BE2C (cell line): Measurements from ENCODE around the gene SOAT1.

Experiments used
- DNase-seq: peaks from one replicate; pipeline ENCODE4 v3.0.0-alpha.2; 2020
- H3K27me3 ChIP-seq: fragments of 250-450 bp; sonication (Bioruptor Pico); 2 replicates; pipeline ENCODE4 v1.5.1; 2020; ENCODE audit warnings: mild to moderate bottlenecking
- H3K36me3 ChIP-seq: fragments of 250-450 bp; sonication (Bioruptor Pico); 2 replicates; pipeline ENCODE4 v1.5.1; 2020; ENCODE audit warnings: mild to moderate bottlenecking
- H3K4me1 ChIP-seq: fragments of 250-450 bp; sonication (Bioruptor Pico); 2 replicates; pipeline ENCODE4 v1.5.1; 2020
- H3K4me3 ChIP-seq: 2 replicates; pipeline ENCODE4 v1.5.1; 2011; ENCODE audit warnings: low read depth, low read length
- H3K9me3 ChIP-seq: fragments of 250-450 bp; sonication (Bioruptor Pico); 2 replicates; pipeline ENCODE4 v1.5.1; 2020
- CTCF ChIP-seq: IDR thresholded peaks from 2 replicates; pipeline ENCODE4 v1.5.1; 2012; ENCODE audit warnings: mild to moderate bottlenecking, low read depth, low read length

SOAT1 gene

GRCh38 chr1:179369751-179370341, 76.2 kb downstream of the SOAT1 start:
- TF ChIP-seq CTCF = peak; percentile 66
- peaks cover 11% of the 10 kb centered on the region for H3K27me3 ChIP-seq
- H3K9me3 ChIP-seq = no peaks in the 10 kb centered on the region
- H3K4me1 ChIP-seq = no peaks in the 10 kb centered on the region
- DNase-seq = peak; percentile 21
- no peaks in the 10 kb centered on the region for H3K36me3 ChIP-seq
- H3K4me3 ChIP-seq = no peak overlapping the region

GRCh38 chr1:179372160-179372559, 78.6 kb downstream of the SOAT1 start:
- Histone ChIP-seq H3K4me1 (no peaks in the 10 kb centered on the region), H3K27me3 (peaks cover 18% of the 10 kb centered on the region), H3K36me3 (no peaks in the 10 kb centered on the region), H3K4me3 (no peak overlapping the region), H3K9me3 (no peaks in the 10 kb centered on the region)
- DNase-seq = no peak
- TF ChIP-seq CTCF = no peak

- Histone ChIP-seq H3K9me3 (no peaks in the 10 kb centered on the region), H3K4me3 (no peak overlapping the region), H3K27me3 (peaks cover 14% of the 10 kb centered on the region), H3K4me1 (no peaks in the 10 kb centered on the region), H3K36me3 (no peaks in the 10 kb centered on the region)
- no peak for DNase-seq
- TF ChIP-seq CTCF = no peak
Observed at GRCh38 chr1:179376223-179376622, 82.6 kb downstream of the SOAT1 start.

- no peaks in the 10 kb centered on the region for H3K36me3 ChIP-seq
- H3K4me3 ChIP-seq = no peak overlapping the region
- no peak for DNase-seq
- no peak for TF ChIP-seq CTCF
- no peaks in the 10 kb centered on the region for H3K9me3 ChIP-seq
- H3K27me3 ChIP-seq = peaks cover 7% of the 10 kb centered on the region; the same call in 1 of the 2 replicates
- H3K4me1 ChIP-seq = no peaks in the 10 kb centered on the region
Observed at GRCh38 chr1:179380299-179380698, 86.7 kb downstream of the SOAT1 start.

- Histone ChIP-seq H3K9me3 (no peaks in the 10 kb centered on the region), H3K27me3 (no peaks in the 10 kb centered on the region), H3K4me1 (no peaks in the 10 kb centered on the region), H3K4me3 (no peak overlapping the region), H3K36me3 (no peaks in the 10 kb centered on the region)
- no peak for TF ChIP-seq CTCF
- DNase-seq = no peak
Observed at GRCh38 chr1:179384027-179384426, 90.4 kb downstream of the SOAT1 start.

GRCh38 chr1:179385510-179385909, 91.9 kb downstream of the SOAT1 start:
- no peak for DNase-seq
- no peaks in the 10 kb centered on the region for H3K9me3 ChIP-seq
- TF ChIP-seq CTCF = no peak
- no peaks in the 10 kb centered on the region for H3K36me3 ChIP-seq
- H3K4me3 ChIP-seq = no peak overlapping the region
- H3K4me1 ChIP-seq = no peaks in the 10 kb centered on the region
- H3K27me3 ChIP-seq = no peaks in the 10 kb centered on the region
